Activated naive CD4-positive, alpha-beta T cell (primary cell): ENCODE results near the gene EMC6.

Experiments used
- DNase-seq, 4 experiments: peaks; one replicate each; lab custom pipeline; 2025; lab: John Stamatoyannopoulos, UW

Gene EMC6

DNA sequence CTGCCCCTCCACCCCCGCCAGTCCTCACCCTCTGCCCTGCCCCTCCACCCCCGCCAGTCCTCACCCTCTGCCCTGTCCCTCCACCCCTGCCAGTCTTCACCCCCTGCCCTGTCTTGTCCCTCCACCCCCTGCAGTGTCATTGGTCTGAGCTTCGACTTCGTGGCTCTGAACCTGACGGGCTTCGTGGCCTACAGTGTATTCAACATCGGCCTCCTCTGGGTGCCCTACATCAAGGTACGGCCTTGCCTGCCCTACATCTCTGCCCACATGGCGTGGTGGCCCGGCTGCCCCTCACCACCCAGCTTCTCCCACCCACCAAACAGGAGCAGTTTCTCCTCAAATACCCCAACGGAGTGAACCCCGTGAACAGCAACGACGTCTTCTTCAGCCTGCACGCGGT, 12.3 kb upstream of the EMC6 start:
- no peak for DNase-seq

DNA sequence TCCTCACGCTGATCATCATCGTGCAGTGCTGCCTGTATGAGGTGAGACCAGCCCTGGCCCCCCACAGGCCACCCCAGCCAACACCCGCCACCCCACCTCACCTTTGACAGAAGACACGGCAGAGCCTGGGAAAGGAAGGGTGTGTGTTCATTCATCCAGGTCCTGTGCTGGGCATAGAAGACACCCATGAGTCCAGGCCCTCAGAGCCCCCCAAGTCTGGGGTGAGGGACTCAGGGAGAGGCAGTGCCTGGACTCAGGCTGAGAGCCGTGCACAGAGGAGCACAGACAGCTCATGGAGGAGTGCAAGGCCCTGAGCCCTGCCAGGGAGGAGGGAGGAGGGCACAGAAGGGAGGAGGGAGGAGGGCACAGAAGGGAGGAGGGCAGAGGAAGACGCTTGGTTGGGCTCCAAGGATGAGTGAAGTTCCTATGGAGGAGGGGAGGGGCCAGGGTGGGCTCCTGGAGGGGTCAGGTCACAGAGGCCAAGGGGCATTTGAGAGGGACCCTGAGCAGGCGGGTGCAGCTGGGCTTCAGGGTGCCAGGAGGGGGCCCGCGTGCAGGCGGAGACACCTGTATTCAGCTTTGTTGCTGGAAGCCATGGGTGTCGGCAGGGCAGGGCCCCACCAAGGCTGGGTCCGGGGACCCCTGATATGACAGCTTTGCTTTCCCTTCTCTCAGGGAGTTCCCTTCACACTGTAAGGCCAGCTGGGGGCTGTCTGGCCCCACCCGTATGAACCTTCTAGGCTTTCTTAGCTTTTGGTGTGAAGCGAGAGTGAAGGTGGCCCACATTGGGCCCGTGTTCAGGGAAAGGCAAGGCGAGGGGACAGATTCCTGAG, 11.6 kb upstream of the EMC6 start:
- DNase-seq, result no peak

DNA sequence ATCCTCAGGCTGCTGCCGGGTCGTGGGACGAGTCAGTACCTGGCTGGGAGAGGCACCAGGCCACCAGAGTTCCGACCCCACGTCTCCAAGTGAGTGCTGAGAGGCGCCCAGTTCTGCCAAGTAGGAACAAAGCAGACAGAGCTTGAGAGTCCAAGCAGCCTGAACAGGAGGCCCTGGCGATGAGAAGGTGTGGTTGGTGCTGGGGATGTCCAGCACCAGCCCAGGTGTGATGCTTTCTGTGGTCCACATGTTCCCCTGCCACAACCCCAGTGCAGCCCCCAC, 11.1 kb upstream of the EMC6 start:
- DNase-seq, result no peak

DNA sequence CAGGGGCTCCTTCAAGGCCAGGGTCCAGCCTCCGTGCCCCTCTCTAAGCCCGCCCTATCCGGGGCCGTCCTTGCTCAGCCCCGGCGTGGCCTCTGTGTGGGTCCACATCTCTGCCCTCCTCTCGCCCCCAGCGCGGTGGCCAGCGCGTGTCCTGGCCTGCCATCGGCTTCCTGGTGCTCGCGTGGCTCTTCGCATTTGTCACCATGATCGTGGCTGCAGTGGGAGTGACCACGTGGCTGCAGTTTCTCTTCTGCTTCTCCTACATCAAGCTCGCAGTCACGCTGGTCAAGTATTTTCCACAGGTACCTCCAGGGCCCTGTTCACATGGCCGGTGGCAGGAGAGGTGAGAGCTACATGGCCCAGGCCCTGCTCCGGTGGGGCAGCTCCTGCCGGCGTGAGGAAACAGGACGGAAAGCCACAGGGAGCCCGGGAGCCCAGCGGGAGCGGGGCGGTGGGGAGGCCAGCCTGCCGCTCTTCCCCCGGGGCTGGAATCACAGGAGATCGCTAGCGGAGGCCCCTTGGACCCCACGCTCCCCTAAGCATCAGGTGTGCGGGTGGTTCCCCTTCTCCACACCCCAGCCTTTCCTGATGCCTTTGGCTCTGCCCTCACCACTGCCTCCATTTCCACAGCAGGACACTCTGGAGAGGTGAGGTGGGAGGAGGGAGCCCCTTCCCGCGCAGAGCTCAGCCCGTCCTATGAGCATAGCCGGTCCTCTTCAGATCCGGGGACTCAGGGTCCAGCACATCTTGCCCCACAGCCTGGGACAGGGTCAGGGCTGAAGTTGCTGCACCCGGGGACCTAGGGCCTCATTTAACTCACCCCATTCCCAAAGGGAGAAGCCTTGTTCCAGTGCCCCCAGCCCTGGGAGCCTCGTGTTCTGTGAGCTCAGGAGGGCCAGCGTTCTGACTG, 10.5 kb upstream of the EMC6 start:
- DNase-seq, result no peak

DNA sequence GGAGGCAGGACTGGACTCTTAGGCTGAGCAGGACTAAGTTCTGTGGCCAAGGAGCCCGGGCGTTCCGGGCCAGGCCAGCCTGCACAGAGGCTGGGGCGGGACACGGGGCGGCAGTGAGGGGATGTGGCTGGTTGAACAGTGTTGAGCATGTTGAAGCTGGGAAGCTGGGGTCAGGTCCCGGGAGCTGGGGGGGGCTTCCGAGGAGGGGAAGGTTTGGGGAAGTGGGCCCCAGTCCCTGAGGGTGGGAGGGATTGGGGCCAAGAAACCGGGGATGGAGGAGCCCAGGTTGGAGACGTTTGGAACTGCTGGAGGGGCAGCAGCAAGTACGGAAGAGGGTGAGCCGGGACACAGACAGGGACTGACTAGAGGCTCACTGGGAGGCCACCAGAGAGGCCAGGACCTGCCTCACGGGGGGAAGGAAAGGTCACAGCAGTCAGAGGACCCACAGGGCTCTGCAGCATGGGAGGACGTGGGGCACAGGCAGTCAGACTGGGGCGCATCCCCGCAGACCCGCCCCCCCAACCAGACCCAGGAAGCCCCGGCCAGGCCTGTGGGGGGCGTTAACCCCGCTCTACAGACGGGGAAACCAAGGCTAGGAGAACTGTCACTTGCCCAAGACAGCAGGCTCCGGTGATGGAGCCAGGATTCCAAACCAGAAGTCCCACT, 9.7 kb upstream of the EMC6 start:
- DNase-seq, result no peak

DNA sequence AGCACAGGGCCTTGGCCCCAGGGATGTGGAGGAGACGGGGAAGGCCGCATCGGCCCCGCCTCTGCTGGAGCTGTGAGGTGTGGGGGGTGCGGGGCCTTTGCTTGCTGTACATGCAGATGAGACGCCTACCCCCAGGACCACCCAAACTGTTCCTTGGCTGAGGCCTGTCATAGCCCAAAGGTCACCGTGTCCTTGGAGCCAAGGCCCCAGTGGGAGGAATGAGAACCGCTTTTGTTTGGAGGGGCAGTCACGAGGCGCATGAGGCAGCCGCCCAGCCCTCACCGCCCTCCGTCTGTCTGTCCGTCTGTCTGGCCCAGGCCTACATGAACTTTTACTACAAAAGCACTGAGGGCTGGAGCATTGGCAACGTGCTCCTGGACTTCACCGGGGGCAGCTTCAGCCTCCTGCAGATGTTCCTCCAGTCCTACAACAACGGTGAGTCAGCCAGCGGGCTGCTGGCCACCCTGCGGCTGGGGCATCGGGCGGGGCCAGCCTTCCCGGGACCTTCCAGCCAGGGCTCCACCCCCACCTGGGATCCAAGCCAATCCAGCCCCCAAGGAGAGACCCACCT, 9.0 kb upstream of the EMC6 start:
- no peak for DNase-seq

DNA sequence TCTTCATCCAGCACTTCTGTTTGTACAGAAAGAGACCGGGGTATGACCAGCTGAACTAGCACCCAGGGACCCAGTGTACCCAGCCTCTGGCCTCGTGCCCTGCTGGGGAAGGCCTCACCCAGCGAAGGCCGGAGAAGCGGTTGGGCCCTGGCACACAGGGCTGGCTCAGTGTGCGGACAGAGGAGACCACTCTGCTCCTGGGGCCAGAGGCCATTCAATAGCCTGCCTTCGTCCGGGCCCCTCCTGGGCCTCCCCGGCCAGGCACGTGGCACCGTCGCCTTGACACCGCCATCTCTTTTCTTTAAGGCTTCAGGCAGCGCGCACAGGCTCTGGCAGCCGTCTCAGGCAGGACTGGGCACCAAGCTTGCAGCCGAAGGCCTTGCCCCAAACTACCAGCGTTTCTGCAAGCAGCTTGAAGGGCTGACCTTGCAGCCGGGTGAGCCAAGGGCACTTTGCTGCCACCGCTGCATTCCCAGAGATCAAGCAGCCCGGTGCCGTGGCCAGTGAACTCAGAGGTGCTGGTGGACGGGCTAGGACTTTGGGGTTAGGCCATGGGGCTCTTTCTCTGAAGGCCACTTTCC, 8.2 kb upstream of the EMC6 start:
- no peak for DNase-seq

DNA sequence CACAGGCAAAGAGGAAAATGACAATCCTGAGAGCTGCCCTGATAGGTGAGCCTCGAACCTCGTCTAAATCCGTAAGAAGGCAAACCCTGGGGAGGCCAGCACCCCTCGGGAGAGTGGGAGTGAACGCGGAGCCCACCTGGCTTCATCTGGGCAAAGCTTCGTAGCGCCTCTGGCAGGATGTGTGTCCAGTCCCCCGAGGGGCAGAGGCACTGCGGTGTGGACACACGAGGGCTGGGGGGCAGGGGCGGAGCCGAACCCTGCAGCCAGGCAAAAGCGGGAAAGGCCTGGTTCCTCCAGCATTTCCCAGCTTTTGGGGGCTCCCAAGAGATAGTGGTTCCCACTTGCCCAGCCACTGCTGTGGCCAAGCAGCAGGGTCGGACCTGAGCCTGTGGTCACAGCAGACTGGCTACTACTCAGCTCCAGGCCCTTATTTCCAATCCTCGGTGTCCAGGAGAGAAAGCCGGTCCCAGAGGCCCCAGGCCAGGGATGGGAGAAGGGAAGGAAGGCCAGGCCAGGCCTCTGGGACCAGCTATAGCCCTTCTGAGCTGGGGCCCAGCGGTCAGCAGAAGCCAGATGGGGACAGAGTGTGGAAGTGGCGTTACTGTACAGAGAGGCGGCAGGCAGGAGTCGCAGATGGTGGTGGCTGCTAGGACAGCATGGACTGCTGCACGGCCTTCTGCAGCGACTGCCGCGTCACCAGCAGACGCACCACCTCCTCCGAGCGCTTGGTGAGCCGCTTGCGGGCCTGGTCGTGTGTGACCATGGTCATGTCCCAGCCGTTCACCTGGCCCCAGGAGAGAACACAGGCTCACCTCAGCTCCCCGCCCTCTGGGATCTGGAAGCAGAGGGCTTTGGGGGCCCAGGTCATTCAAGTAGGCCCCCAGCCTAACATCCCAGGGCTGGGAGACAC, 5.3 kb upstream of the EMC6 start:
- no peak for DNase-seq

DNA sequence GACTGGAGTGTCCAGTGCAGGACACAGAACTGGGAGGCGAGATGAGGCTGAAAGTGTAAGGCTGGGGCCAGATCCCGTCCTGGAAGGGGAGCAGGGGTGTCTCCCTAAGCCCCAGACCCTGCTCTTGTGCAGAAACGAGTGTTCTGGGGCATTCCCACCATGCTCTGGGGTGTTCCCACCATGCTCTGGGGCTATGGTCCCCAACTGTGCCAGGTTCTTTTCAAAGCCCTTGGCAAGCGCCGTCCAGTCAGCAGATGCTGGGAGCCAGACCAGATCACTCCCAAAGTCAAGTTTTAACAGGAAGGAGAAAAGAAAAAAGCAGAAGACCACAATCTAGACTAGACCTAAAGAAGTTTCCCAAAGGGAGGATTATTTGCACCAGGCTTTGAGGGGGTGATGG, 2.8 kb upstream of the EMC6 start:
- DNase-seq, result no peak

DNA sequence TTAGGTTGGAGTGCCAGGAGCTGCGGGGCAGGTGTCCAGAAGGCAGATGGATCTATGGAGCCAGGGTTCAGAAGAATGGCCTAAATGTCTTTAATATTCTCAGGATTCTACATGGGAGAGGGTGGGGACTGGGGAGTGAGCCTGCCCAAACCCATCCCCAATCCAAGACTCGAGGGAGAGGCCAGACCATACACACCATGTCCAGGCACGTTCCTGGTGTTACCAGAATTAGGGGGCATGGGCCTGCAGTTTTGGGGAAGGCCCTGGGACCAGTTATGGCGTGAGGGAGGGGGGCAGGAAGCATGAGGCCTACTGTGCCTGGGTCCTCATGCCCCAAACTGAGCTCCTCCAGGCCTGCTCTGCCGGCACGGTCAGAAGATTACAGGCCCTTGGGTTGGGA, 2.1 kb upstream of the EMC6 start:
- no peak for DNase-seq

DNA sequence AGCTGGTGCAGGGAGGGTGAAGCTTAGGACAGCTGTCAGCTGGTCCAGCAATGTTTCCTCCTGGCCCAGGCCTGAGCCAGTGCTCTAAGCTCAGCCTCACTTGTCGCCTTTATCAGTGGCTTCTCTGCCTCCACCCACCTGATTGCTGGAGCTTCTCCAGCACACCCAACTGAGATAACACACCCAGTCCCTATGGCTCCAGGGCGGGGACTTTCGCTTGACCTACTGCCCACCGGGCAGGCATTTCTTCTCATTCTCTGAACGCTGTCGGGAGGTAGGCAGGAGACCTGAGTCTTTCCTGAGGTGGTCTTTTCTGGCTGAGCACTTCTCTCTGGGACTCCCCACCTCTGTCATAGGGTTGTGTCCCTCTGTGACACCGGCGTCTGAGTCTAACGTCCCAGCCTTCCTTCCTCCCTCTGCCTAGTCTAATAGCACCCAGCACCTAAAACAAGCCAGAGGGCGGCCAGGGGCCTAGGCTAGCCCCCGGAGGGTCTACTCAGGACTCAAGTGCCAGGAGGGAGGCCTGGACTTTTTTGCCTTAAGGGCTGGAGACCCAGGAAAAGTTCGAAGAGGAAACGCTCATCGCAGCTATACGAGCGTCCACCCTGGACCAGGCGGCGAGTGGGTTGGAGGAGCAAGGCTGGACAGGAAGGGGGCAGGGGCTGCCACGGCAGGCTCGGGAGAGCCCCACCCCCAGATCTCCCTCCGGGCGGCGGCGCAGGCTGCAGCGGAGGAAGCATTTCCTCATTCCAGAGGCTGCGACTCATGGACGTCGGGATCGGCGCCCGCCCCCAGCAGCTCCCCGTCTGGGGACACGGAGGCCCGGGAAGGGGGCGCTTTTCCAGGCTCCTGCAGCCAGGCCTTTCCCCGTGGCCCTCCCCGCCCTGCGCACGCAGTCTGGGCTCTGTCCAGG, 990 bp upstream of the EMC6 start:
- DNase-seq, result no peak

DNA sequence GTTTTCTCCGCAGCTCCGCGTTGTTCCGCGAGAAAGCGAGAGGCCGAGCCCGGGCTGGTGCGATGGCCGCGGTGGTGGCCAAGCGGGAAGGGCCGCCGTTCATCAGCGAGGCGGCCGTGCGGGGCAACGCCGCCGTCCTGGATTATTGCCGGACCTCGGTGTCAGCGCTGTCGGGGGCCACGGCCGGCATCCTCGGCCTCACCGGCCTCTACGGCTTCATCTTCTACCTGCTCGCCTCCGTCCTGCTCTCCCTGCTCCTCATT, 404 bp downstream of the EMC6 start:
- DNase-seq, result no peak

DNA sequence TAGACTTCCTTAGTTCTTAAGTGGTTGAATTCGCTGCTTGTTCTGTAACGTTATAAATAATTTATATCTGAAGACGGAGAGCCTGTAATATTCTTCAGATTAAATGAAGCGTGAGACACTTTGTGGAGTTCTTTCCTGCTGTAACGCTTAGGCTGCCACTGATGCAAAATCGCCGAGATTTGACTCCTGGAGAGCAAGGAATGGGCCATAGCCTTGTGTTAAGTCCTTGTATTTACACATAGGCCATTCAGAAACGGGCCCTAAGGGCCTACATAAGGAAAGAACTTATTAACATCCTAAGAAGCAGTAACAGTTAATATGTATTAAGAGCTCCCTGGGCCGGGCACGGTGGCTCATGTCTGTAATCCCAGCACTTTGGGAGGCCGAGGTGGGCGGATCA, 936 bp downstream of the EMC6 start:
- DNase-seq, result no peak

DNA sequence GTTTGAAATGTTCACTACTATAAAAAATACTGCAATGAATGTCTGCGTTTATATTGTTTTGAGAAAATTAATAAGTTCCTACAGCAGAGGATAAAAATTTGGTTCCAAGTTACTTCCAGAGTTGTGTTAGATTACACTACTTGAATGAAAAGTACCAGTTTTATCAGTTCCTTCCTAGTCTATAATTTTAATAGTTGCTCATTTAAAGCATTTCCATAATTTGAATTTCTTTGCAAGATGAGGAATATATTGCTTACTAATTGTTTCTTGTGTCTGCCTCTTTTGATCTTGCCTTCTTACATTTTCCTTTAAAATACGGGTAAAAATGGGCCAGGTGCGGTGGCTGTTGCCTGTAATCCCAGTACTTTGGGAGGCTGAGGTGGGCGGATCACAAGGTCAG, 4.0 kb downstream of the EMC6 start:
- DNase-seq, result no peak

DNA sequence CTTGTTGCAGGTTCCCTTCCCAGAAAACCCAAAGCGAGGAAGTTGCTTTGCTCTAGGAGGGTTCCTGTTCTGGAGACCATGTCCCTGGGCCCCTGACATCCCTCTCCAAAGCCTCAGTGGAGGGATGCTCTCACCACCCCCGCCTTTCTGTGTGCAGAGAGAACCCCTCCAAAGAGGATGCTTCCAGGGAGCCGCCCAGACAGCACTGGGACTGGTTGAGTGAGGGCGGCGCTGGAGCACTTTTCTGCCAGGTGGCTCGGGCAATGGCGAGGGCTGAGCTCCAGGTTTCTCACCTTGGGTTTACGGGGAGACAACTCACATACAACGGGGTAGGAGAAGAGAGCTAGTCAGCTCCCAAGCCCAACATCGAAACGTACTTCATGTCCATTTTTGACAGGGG, 7.3 kb downstream of the EMC6 start:
- no peak for DNase-seq

DNA sequence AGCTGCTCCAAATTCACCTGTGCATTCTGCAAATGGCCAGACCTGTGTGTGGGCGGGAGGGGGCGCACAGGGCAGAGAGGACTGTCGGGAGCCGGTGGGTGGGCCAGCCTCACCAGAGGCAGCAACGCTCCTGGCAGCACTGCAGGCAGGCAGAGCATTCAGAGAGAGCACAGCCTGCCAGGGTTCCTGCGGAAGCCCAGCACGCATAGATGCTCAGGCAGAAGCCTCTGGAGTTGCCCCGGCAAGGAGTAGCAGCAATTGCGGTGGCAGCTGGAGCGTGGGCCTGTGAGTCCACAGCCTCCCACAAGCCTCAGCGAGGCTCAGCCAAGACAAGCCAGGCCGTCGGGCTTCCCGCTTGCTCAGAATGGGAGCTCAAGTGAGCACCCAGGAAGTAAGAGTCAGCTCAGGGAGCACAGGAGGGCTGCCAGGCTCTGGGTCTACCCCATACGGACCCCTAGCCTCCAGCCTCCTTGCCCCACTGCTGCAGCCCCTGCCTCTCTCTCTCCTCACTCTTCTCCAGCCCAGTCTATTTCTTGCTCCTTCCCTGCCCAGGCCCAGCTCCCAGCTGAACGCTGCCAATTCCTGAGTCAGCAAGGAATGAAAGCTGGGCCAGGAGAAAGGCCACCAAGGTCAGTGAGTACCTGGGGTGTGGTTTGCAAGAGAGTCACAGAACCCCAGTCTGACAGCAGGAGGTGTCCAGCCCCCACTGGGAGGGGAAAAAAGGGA, 9.6 kb downstream of the EMC6 start:
- DNase-seq, result no peak

DNA sequence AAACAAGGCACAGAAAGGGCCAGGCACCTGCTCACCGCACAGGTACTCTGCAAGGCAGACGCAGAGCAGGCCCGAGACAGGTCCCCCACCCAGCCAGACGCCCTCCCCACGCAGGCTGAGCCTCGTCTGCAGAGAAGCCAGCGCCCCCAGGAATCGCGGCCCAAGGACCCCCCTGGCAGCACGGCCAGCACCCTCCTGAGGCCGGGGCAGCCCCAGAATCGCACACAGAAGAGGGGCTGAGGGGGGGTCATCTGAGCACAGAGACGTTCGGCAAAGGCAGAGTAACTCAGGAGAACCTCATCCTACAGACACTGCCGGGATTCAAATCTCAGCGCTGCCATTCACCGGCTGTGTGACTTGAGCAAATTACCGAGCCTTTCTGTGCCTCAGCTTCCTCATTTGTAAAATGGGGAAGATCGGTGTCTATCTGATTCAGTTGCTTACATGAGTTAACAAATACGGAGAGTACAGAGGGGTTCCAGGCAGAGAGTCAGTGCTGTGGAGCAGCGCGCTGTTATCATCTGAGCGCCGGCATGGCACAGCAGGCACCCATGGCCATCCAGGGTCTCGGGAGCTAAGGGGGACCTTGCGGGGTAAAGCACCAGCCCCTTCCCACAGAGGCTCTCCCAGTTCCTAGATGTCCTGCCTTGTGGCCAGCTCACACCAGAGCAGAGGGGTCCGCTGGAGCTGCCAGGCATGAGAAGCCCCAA, 10.4 kb downstream of the EMC6 start:
- DNase-seq, result no peak

DNA sequence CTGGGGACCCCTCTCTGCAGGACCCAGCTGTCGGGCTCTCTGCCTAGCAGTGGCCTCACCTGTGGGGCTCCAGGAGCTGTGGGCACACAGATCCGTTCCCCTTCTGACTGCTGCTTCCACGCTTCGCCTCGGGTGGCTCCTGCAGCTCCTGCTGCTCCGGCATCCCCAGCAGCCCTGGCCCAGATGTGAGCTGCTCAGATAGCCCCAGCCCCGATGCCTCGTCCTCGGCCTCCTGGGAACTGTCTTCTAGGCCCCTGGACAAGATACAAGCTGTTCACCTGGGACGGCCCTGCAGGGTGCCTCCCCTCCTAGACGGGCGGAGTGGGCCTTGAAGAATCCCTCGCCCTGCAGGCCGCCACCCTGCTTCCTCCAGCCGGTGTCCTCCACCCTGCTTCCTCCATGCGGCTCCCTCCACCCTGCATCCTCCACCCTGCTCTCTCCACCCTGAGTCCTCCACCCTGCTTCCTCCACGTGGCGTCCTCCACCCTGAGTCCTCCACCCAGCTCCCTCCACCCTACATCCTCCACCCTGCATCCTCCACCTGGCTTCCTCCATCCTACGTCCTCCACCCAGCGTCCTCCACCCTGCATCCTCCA, 11.0 kb downstream of the EMC6 start:
- no peak for DNase-seq

DNA sequence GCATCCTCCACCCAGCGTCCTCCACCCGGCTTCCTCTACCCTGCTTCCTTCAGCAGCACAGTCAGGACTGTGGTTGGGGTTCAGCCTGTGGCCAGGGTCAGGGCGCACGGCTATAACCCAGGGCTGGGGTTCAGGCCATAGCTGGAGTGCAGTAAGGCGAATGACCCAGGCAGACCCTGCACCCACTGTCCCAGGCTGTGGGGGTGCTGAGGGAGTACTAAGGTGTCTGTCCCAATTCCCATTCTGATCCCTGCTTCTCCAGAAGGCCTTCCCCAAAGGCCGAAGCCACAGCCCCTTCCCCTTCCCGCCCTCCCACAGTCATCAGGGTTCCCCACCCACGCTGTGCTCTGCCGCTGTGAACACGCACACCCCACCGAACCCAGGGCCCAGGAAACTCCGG, 12.4 kb downstream of the EMC6 start:
- no peak for DNase-seq
